BE2C (cell line): ENCODE measurements around the gene DISC1.

ENCODE experiments used
- DNase-seq: peaks from one replicate; pipeline ENCODE4 v3.0.0-alpha.2; 2020
- H3K27me3 ChIP-seq: fragments of 250-450 bp; sonication (Bioruptor Pico); 2 replicates; pipeline ENCODE4 v1.5.1; 2020; ENCODE audit warnings: mild to moderate bottlenecking
- H3K36me3 ChIP-seq: fragments of 250-450 bp; sonication (Bioruptor Pico); 2 replicates; pipeline ENCODE4 v1.5.1; 2020; ENCODE audit warnings: mild to moderate bottlenecking
- H3K4me1 ChIP-seq: fragments of 250-450 bp; sonication (Bioruptor Pico); 2 replicates; pipeline ENCODE4 v1.5.1; 2020
- H3K4me3 ChIP-seq: 2 replicates; pipeline ENCODE4 v1.5.1; 2011; ENCODE audit warnings: low read depth, low read length
- H3K9me3 ChIP-seq: fragments of 250-450 bp; sonication (Bioruptor Pico); 2 replicates; pipeline ENCODE4 v1.5.1; 2020
- CTCF ChIP-seq: IDR thresholded peaks from 2 replicates; pipeline ENCODE4 v1.5.1; 2012; ENCODE audit warnings: mild to moderate bottlenecking, low read depth, low read length

DISC1 gene

GRCh38 chr1:231715816-231716722 lies 89.5 kb downstream of the DISC1 start:
- no peak for DNase-seq
- Histone ChIP-seq H3K36me3 (no peaks in the 10 kb centered on the region), H3K4me3 (no peak overlapping the region), H3K4me1 (no peaks in the 10 kb centered on the region), H3K27me3 (no peaks in the 10 kb centered on the region), H3K9me3 (no peaks in the 10 kb centered on the region)
- TF ChIP-seq CTCF, result no peak

DNA sequence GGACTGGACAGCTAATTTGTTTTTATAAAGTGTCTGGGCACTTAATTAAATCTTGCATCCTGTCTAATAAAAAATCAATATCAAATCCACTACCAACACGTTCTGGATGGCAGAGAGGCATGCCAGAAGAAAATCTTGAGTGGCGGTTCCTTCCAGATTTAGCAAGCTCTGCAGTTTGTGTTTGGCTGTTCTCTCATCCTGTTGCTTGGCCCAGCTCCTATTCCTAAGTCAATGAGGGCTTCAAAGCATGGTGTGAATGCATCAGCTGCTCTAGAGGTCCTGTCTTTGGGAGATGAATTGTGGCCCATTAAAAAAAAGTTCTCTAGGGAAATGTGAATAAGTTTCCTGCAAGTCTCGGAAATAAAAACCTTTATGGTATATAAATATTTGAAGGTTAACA lies 90.3 kb downstream of the DISC1 start:
- Histone ChIP-seq H3K27me3 (no peaks in the 10 kb centered on the region), H3K4me3 (no peak overlapping the region), H3K9me3 (no peaks in the 10 kb centered on the region), H3K4me1 (no peaks in the 10 kb centered on the region), H3K36me3 (no peaks in the 10 kb centered on the region)
- TF ChIP-seq CTCF, result no peak
- DNase-seq, result no peak

DNA sequence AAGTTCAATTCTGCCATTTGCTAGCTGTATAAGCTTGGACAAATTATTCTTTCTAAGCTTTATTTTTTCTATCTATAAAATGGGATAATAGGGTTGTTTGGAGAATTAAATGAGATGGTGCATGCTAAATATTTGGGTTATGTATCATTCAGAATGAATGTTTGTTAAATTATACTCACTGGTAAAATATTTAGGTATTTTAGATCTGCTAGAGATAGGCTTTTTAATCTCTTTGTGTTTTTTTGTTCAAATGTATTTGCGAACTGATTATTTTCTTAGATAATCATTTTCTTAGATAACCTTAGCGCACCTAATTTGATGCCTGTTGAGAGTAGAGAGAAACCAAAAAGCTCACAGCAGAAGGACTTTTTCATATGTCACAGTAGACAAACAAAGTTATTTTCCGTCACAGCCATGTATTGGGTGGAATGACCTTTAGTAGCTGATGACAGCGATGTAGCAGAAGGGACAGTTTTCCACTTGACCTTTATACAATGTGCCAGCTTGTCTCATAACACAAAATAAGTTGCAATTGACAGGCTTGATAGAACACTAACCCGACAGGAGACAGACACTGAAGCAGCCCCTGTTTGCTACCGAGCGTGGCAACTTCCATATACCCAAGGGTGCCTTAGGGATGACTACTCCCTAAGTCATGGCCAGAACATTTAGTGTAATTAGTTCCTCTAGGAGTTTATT lies 93.0 kb downstream of the DISC1 start:
- no peaks in the 10 kb centered on the region for H3K4me1 ChIP-seq
- no peaks in the 10 kb centered on the region for H3K36me3 ChIP-seq
- no peak for DNase-seq
- H3K27me3 ChIP-seq, result no peaks in the 10 kb centered on the region
- no peaks in the 10 kb centered on the region for H3K9me3 ChIP-seq
- no peak for TF ChIP-seq CTCF
- no peak overlapping the region for H3K4me3 ChIP-seq

DNA sequence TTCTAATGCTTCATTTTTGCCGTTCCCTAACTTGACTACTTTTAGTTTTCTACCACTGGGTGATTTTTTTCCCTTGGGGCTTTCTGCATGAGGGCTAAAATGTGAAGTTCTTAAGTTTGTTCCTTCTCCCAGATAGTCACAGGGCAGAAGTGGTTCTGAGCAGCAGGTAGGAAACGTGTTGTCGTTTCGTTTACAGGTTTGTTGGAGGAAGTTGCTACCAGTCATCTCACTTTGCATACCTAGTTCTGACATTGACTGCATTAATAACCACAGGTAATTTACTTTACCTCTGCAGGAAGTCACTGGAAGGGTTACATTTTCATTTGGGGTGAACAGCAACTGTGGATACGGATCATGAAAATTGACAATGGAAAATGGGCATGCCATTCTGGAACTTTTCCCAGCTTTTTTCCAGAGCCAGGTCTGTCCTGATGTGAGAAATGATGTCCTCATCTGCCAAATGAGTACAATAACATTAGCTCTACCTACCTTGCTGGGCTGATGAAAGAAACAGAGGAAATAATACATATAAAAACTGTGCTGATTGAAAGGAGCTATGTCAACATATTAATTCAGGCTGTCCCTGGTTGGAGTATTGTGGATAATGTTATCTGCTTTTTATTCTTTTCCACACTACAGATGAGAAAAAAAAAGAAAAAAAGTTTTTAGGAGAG lies 94.2 kb downstream of the DISC1 start:
- no peak for TF ChIP-seq CTCF
- H3K4me1 ChIP-seq, result no peaks in the 10 kb centered on the region
- DNase-seq, result no peak
- H3K9me3 ChIP-seq, result no peaks in the 10 kb centered on the region
- no peak overlapping the region for H3K4me3 ChIP-seq
- no peaks in the 10 kb centered on the region for H3K27me3 ChIP-seq
- H3K36me3 ChIP-seq, result no peaks in the 10 kb centered on the region

DNA sequence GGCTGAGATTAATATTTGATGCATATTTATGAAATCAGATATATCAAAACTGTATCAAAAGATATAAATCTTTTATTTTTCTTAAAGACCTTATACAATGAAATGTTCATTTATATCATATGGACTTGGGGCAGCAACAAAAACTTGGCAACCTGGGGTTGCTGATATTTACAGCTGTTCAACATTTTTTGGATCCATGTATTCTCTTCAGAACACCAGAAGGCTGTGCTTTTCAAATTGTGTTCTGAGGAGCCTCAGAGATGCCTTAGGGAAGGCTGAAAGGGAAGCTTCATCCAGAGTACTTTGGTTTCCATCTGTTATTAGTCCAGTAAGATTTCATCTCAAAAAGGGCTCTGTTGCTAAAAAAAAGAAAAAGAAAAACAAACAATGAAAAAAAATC lies 94.8 kb downstream of the DISC1 start:
- H3K4me3 ChIP-seq, result no peak overlapping the region
- H3K36me3 ChIP-seq, result no peaks in the 10 kb centered on the region
- no peaks in the 10 kb centered on the region for H3K4me1 ChIP-seq
- DNase-seq, result no peak
- no peaks in the 10 kb centered on the region for H3K9me3 ChIP-seq
- TF ChIP-seq CTCF, result no peak
- no peaks in the 10 kb centered on the region for H3K27me3 ChIP-seq
